Thymus (tissue), 11 donors: ENCODE measurements around the gene KRTAP13-3. TPM values are rescaled to one million over a fixed set of nuclear protein-coding genes. Genes with fewer than 3 reads are reported as not detected.

Experiments
- DNase-seq, 9 donors: peaks; one replicate each; pipeline ENCODE4 v3.0.0-alpha.2; 2013; ENCODE audit warnings: low spot score in 9 of 9, low read depth in 6 of 9, missing footprints in 1 of 9
- H3K27ac ChIP-seq, 2 donors: one replicate each; pipeline ENCODE4 v1.5.1; 2013; ENCODE audit warnings: control low read depth in 1 of 2, low read depth in 1 of 2, low read length in 1 of 2, mild to moderate bottlenecking in 1 of 2, moderate library complexity in 1 of 2
- H3K27me3 ChIP-seq, 2 donors: one replicate each; pipeline ENCODE4 v1.5.1; 2013; ENCODE audit warnings: low read length in 1 of 2; ENCODE audit not compliant: control insufficient read depth in 2 of 2, insufficient read depth in 1 of 2
- H3K36me3 ChIP-seq, 2 donors: one replicate each; pipeline ENCODE4 v1.5.1; 2013; ENCODE audit warnings: low read length in 1 of 2, mild to moderate bottlenecking in 1 of 2, moderate library complexity in 1 of 2; ENCODE audit not compliant: control insufficient read depth in 2 of 2, insufficient read depth in 2 of 2
- H3K4me1 ChIP-seq, 2 donors: one replicate each; pipeline ENCODE4 v1.5.1; 2013; ENCODE audit warnings: low read length in 2 of 2; ENCODE audit not compliant: control insufficient read depth in 2 of 2, insufficient read depth in 2 of 2
- H3K4me3 ChIP-seq, 2 donors: one replicate each; pipeline ENCODE4 v1.5.1; 2013; ENCODE audit warnings: low read length in 2 of 2, control low read depth in 1 of 2, mild to moderate bottlenecking in 1 of 2
- H3K9me3 ChIP-seq, 2 donors: one replicate each; pipeline ENCODE4 v1.5.1; 2013; ENCODE audit warnings: low read length in 1 of 2, mild to moderate bottlenecking in 1 of 2; ENCODE audit not compliant: control insufficient read depth in 2 of 2, insufficient read depth in 1 of 2
- WGBS: extraction: QIAGEN DNeasy Blood & Tissue Kit; methylation state at CpG from one replicate; pipeline ENCODE4 v1.1.7; 2013; 5-methylcytosine and 5-hydroxymethylcytosine counted together
- polyA plus RNA-seq: library from polyadenylated mRNA; stranded (reverse); fragments of 200-250 nt; gene quantifications from one replicate; pipeline ENCODE4 v1.2.3, GENCODE V29; 2013
- total RNA-seq: library from RNA; stranded (reverse); fragments of 120-200 nt; gene quantifications from one replicate; pipeline ENCODE4 v1.2.4, GENCODE V29; 2013
- donor health status: healthy.

The KRTAP13-3 gene
- total and polyA plus RNA-seq, 2 donors, result not detected

DNA sequence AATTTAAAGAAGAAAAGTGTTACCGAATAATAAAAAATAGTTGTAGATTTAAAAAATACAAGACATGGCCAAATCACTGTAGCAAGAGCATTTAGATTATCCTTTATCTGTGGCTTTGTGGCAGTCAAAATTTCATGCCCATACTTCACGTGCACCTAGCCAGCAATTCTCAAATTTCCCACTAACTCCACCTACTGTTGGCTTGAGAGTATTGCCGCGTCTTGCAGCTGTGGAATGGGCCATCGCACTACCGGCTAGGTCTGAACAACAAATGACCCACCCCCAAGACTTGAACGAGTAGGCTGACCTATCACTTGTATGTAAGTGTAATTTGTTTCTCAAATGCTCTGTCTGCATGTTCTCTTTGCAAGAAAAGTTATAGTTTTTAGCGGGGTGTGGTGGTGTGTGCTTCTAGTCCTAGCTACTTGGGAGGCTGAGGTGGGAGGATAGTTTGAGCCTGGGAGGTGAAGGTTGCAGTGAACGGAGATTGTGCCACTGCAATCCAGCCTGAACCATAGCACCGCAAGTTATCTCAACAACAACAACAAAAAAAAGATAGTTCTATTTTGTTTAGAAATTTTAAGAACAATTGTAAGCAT lies 8.4 kb upstream of the KRTAP13-3 start:
- H3K4me1 ChIP-seq, result no peaks in the 10 kb centered on the region
- WGBS, result 42% methylated on average over 10 of the region's 10 CpGs
- H3K9me3 ChIP-seq, result no peaks in the 10 kb centered on the region
- H3K4me3 ChIP-seq, result no peak overlapping the region
- DNase-seq, result peak in 5 of 9 donors; percentile 0 to 13 (median 4)
- H3K27ac ChIP-seq, result no peak overlapping the region
- H3K27me3 ChIP-seq, result no peaks in the 10 kb centered on the region
- H3K36me3 ChIP-seq, result no peaks in the 10 kb centered on the region

GRCh38 chr21:30430170-30430655 lies 4.5 kb upstream of the KRTAP13-3 start, which contains the start of gene KRTAP13-4:
KRTAP13-4 (plus strand) TSS chr21:30430220; CDS start chr21:30430276, 56 bp downstream.
- Histone ChIP-seq H3K36me3 (no peaks in the 10 kb centered on the region), H3K27ac (no peak within 1 kb of the TSS), H3K4me1 (no peaks in the 10 kb centered on the region), H3K27me3 (no peaks in the 10 kb centered on the region), H3K9me3 (no peaks in the 10 kb centered on the region), H3K4me3 (no peak within 1 kb of the TSS)
- DNase-seq, result no peak
- 85% methylated on average over 9 of the region's 9 CpGs for WGBS

- WGBS, result 82% methylated on average over 3 of the region's 3 CpGs
- Histone ChIP-seq H3K27ac (no peak overlapping the region), H3K4me1 (no peaks in the 10 kb centered on the region), H3K36me3 (no peaks in the 10 kb centered on the region), H3K27me3 (no peaks in the 10 kb centered on the region), H3K4me3 (no peak overlapping the region), H3K9me3 (no peaks in the 10 kb centered on the region)
- no peak for DNase-seq
These were observed 1.0 kb upstream of the KRTAP13-3 start for GRCh38 chr21:30426731-30427130.

DNA sequence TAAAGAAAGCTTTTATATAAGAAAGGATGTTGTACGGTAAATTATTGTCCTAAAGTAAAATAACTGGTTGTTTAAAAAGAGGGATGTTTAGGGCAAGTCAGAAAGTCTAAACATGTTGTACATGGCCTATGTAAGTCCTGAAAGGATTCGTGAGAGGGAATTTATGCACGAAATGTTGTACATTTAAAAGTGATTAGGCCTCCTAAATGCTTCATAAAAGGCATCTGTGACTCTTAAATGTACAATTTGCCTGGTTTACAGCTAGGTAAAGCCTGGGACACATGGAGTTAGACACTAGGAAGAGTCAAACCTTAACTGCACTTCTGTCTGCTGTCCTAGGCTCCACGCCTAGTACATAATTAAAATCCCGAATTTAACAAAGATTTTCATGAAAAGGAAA lies 9.7 kb downstream of the KRTAP13-3 start:
- WGBS, result 92% methylated on average over 5 of the region's 5 CpGs
- no peak overlapping the region for H3K4me3 ChIP-seq
- no peak overlapping the region for H3K27ac ChIP-seq
- H3K36me3 ChIP-seq, result no peaks in the 10 kb centered on the region
- H3K9me3 ChIP-seq, result no peaks in the 10 kb centered on the region
- no peaks in the 10 kb centered on the region for H3K4me1 ChIP-seq
- no peaks in the 10 kb centered on the region for H3K27me3 ChIP-seq
- no peak for DNase-seq

- no peaks in the 10 kb centered on the region for H3K27me3 ChIP-seq
- no peak overlapping the region for H3K27ac ChIP-seq
- no peaks in the 10 kb centered on the region for H3K36me3 ChIP-seq
- 33% methylated on average over 14 of the region's 14 CpGs for WGBS
- no peaks in the 10 kb centered on the region for H3K4me1 ChIP-seq
- H3K9me3 ChIP-seq, result peaks cover 0 to 4% of the 10 kb centered on the region in 2 donors
- peak in 3 of 9 donors; percentile 0 to 4 (median 2) for DNase-seq
- no peak overlapping the region for H3K4me3 ChIP-seq
These were observed 16.8 kb downstream of the KRTAP13-3 start for GRCh38 chr21:30408782-30409494.

DNA sequence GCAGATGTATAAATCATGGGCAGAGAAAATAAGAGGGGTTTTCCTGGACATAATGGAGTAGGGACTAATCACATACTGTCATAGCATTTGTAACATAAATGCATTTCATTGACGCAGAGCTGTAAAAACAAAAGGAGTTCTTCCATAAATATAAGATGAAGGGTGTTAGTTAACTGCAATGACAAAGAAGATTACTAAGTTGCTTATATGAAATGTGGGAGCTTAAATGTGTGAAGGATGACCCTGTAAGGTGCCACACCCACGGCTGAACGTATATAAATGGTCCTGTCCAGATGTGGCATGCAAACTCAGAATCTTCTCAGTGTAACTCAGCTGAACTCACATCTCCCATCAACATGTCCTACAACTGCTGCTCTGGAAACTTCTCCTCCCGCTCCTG lies 30.0 kb downstream of the KRTAP13-3 start, which contains the start of gene KRTAP13-1:
Gene KRTAP13-1 (plus strand): TSS at position 301 of the 400 bp plus-strand sequence. CDS start 56 bp downstream, at position 357.
- Histone ChIP-seq H3K27me3 (no peaks in the 10 kb centered on the region), H3K27ac (no peak within 1 kb of the TSS), H3K4me1 (no peaks in the 10 kb centered on the region), H3K9me3 (peaks cover 0 to under 1% of the 10 kb centered on the region in 2 donors), H3K4me3 (no peak within 1 kb of the TSS), H3K36me3 (no peaks in the 10 kb centered on the region)
- 86% methylated on average over 4 of the region's 4 CpGs for WGBS
- DNase-seq, result no peak

- Histone ChIP-seq H3K4me1 (no peaks in the 10 kb centered on the region), H3K36me3 (no peaks in the 10 kb centered on the region), H3K9me3 (peaks cover 0 to 3% of the 10 kb centered on the region in 2 donors), H3K27me3 (no peaks in the 10 kb centered on the region), H3K27ac (no peak overlapping the region), H3K4me3 (no peak overlapping the region)
- WGBS, result 79% methylated on average over 2 of the region's 2 CpGs
- DNase-seq, result no peak
These were observed 34.2 kb downstream of the KRTAP13-3 start for GRCh38 chr21:30391492-30392025.

- H3K27ac ChIP-seq, result no peak overlapping the region
- H3K4me1 ChIP-seq, result no peaks in the 10 kb centered on the region
- no peak for DNase-seq
- H3K27me3 ChIP-seq, result no peaks in the 10 kb centered on the region
- no peaks in the 10 kb centered on the region for H3K9me3 ChIP-seq
- WGBS, result 50% methylated on average over 1 of the region's 1 CpG
- no peaks in the 10 kb centered on the region for H3K36me3 ChIP-seq
- no peak overlapping the region for H3K4me3 ChIP-seq
These were observed 43.5 kb downstream of the KRTAP13-3 start for GRCh38 chr21:30382201-30382600.
